Measurements from ENCODE around the gene RIT2. TPM values are rescaled to one million over a fixed set of nuclear protein-coding genes. Genes with fewer than 3 reads are reported as not detected.

The RIT2 gene
- total RNA-seq, 3 donors from 2014 or later (not counting 1 experiment from before 2014, with no cell fraction given), result not detected

GRCh38 chr18:43093646-43094045 is 21.8 kb downstream of the RIT2 start:
- Mint-ChIP-seq H3K4me1 (no peaks in the 10 kb centered on the region), H3K27ac (no peak overlapping the region), H3K9me3 (peaks cover 4 to 9% of the 10 kb centered on the region in 2 donors), H3K4me3 (no peak overlapping the region), H3K36me3 (no peaks in the 10 kb centered on the region), H3K27me3 (ENCODE audit: low read depth in 2 of 2) (no peaks in the 10 kb centered on the region)
- Histone ChIP-seq H3K4me3 (ENCODE audit: low read length) (no peak overlapping the region), H3K9me3 (ENCODE audit: control insufficient read depth, insufficient read depth, low read length) (no peaks in the 10 kb centered on the region), H3K27ac (ENCODE audit: low read length) (no peak overlapping the region), H3K36me3 (ENCODE audit: control insufficient read depth, insufficient read depth, low read length) (no peaks in the 10 kb centered on the region), H3K4me1 (ENCODE audit: control insufficient read depth, insufficient read depth, low read length) (no peaks in the 10 kb centered on the region), H3K27me3 (ENCODE audit: control insufficient read depth, insufficient read depth, low read length) (no peaks in the 10 kb centered on the region)
- TF ChIP-seq, protein P1, sequence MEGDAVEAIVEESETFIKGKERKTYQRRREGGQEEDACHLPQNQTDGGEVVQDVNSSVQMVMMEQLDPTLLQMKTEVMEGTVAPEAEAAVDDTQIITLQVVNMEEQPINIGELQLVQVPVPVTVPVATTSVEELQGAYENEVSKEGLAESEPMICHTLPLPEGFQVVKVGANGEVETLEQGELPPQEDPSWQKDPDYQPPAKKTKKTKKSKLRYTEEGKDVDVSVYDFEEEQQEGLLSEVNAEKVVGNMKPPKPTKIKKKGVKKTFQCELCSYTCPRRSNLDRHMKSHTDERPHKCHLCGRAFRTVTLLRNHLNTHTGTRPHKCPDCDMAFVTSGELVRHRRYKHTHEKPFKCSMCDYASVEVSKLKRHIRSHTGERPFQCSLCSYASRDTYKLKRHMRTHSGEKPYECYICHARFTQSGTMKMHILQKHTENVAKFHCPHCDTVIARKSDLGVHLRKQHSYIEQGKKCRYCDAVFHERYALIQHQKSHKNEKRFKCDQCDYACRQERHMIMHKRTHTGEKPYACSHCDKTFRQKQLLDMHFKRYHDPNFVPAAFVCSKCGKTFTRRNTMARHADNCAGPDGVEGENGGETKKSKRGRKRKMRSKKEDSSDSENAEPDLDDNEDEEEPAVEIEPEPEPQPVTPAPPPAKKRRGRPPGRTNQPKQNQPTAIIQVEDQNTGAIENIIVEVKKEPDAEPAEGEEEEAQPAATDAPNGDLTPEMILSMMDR (IDR thresholded peaks at IDR 0.05), result no peak
- intact Hi-C loops (cut with micrococcal nuclease), result no loop called here
- ATAC-seq (no peak), DNase-seq (no peak)
- WGBS (ENCODE audit: insufficient coverage), result no CpG with 5 or more reads among the region's 2 CpGs

GRCh38 chr18:43092539-43092938 is 22.9 kb downstream of the RIT2 start:
- DNase-seq, result no peak
- Mint-ChIP-seq H3K4me1 (no peaks in the 10 kb centered on the region), H3K4me3 (no peak overlapping the region), H3K27me3 (ENCODE audit: low read depth in 2 of 2) (no peaks in the 10 kb centered on the region), H3K36me3 (no peaks in the 10 kb centered on the region), H3K9me3 (peaks cover 4 to 9% of the 10 kb centered on the region in 2 donors), H3K27ac (no peak overlapping the region)
- TF ChIP-seq, protein P1 (IDR thresholded peaks at IDR 0.05), result no peak
- no peaks in the 10 kb centered on the region for H3K9me3 ChIP-seq (ENCODE audit: control insufficient read depth, insufficient read depth, low read length)
- no peaks in the 10 kb centered on the region for H3K27me3 ChIP-seq (ENCODE audit: control insufficient read depth, insufficient read depth, low read length)
- intact Hi-C loops (cut with micrococcal nuclease), result no loop called here
- 85% methylated on average over 2 of the region's 5 CpGs for WGBS (ENCODE audit: insufficient coverage)
- no peaks in the 10 kb centered on the region for H3K36me3 ChIP-seq (ENCODE audit: control insufficient read depth, insufficient read depth, low read length)
- no peak overlapping the region for H3K27ac ChIP-seq (ENCODE audit: low read length)
- no peak for ATAC-seq
- no peaks in the 10 kb centered on the region for H3K4me1 ChIP-seq (ENCODE audit: control insufficient read depth, insufficient read depth, low read length)
- no peak overlapping the region for H3K4me3 ChIP-seq (ENCODE audit: low read length)

GRCh38 chr18:43081396-43081795 is 34.1 kb downstream of the RIT2 start:
- Mint-ChIP-seq H3K27me3 (ENCODE audit: low read depth in 2 of 2) (no peaks in the 10 kb centered on the region), H3K27ac (no peak overlapping the region), H3K4me3 (no peak overlapping the region), H3K36me3 (no peaks in the 10 kb centered on the region), H3K9me3 (peaks cover 9 to 16% of the 10 kb centered on the region in 2 donors), H3K4me1 (no peaks in the 10 kb centered on the region)
- Histone ChIP-seq H3K4me1 (ENCODE audit: control insufficient read depth, insufficient read depth, low read length) (no peaks in the 10 kb centered on the region), H3K27ac (ENCODE audit: low read length) (no peak overlapping the region), H3K4me3 (ENCODE audit: low read length) (no peak overlapping the region), H3K9me3 (ENCODE audit: control insufficient read depth, insufficient read depth, low read length) (no peaks in the 10 kb centered on the region), H3K27me3 (ENCODE audit: control insufficient read depth, insufficient read depth, low read length) (no peaks in the 10 kb centered on the region), H3K36me3 (ENCODE audit: control insufficient read depth, insufficient read depth, low read length) (no peaks in the 10 kb centered on the region)
- TF ChIP-seq, protein P1 (IDR thresholded peaks at IDR 0.05), result no peak
- intact Hi-C loops (cut with micrococcal nuclease), result no loop called here
- ATAC-seq (no peak), DNase-seq (no peak)

DNA sequence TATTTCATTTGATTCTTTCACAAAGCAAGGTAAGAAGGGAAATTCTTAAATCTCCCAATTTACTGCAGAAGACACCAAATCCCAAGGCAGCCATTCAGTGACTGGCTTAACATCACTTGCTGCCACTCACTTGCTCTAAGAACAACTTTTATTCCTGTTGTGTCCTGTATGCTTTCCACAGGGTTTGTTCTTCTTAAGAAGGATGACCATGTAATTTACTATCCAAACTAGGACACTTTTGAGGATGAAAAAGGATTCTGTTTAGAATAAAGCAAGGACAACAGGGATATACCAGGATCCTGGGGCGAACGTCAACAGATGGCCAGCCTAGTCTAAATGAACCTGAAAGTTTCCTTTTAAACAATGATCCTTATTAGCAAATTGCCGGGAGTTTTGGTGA is 34.8 kb downstream of the RIT2 start:
- Histone ChIP-seq H3K27me3 (ENCODE audit: control insufficient read depth, insufficient read depth, low read length) (no peaks in the 10 kb centered on the region), H3K27ac (ENCODE audit: low read length) (no peak overlapping the region), H3K4me1 (ENCODE audit: control insufficient read depth, insufficient read depth, low read length) (no peaks in the 10 kb centered on the region), H3K9me3 (ENCODE audit: control insufficient read depth, insufficient read depth, low read length) (no peaks in the 10 kb centered on the region), H3K36me3 (ENCODE audit: control insufficient read depth, insufficient read depth, low read length) (no peaks in the 10 kb centered on the region), H3K4me3 (ENCODE audit: low read length) (no peak overlapping the region)
- Mint-ChIP-seq H3K36me3 (no peaks in the 10 kb centered on the region), H3K4me3 (no peak overlapping the region), H3K27ac (no peak overlapping the region), H3K27me3 (ENCODE audit: low read depth in 2 of 2) (no peaks in the 10 kb centered on the region), H3K4me1 (no peaks in the 10 kb centered on the region), H3K9me3 (peaks cover 12 to 18% of the 10 kb centered on the region in 2 donors)
- DNase-seq (no peak), ATAC-seq (no peak)
- WGBS (ENCODE audit: insufficient coverage), result 94% methylated on average over 2 of the region's 3 CpGs
- TF ChIP-seq, protein P1 (IDR thresholded peaks at IDR 0.05), result no peak
- intact Hi-C loops (cut with micrococcal nuclease), result no loop called here

Measured in natural killer cell (primary cell).